T-cell (primary cell): ENCODE data around the gene SMIM20. TPM values are rescaled to one million over a fixed set of nuclear protein-coding genes. Genes with fewer than 3 reads are reported as not detected.

Source experiments
- ATAC-seq, 4 experiments: fragments of 200-7000 bp in 3 of 4; fragments of 150-1000 bp in 1 of 4; cut with Tn5 transposase; replicated peaks in 1 of 4; 1 replicate in 3 of 4; 2 replicates in 1 of 4; pipeline ENCODE4 v1.10.0; 2021; ENCODE audit warnings: moderate library complexity in 3 of 4, mild to moderate bottlenecking in 2 of 4, moderate number of reproducible peaks in 1 of 4
- CTCF ChIA-PET, 2 donors: fragments of 300-600 bp; sonication (Branson Sonifier 250); formaldehyde crosslinking; loops; one replicate each; lab custom pipeline; 2022; ENCODE audit warnings: antibody characterized with exemption in 2 of 2; lab: Charles Lee
- POLR2A ChIA-PET, 2 donors: fragments of 300-600 bp; sonication (Branson Sonifier 250); formaldehyde crosslinking; loops; one replicate each; lab custom pipeline; 2022; ENCODE audit warnings: antibody characterized with exemption in 2 of 2; lab: Charles Lee
- DNase-seq, 35 experiments: peaks; one replicate each; pipeline versions ENCODE4 v3.0.0 to v3.0.0-alpha.2; 2013 to 2023
- H3K27ac ChIP-seq: one replicate; pipeline ENCODE4 v1.5.1; 2013; ENCODE audit warnings: low read length
- H3K27me3 ChIP-seq, 2 experiments: replicated peaks in 1 of 2; 1 replicate in 1 of 2; 2 replicates in 1 of 2; pipeline versions ENCODE4 v1.6.1 to v1.7.0; 2013; ENCODE audit warnings: low read length in 1 of 2, mixed read lengths in 1 of 2; ENCODE audit not compliant: control insufficient read depth in 2 of 2, insufficient read depth in 2 of 2; ENCODE audit errors: extremely low read depth in 1 of 2
- H3K36me3 ChIP-seq, 2 donors: 1 replicate in 1 of 2; 2 replicates in 1 of 2; pipeline versions ENCODE4 v1.6.1 to v1.7.0; 2013; ENCODE audit warnings: low read length in 1 of 2; ENCODE audit not compliant: control insufficient read depth in 2 of 2, insufficient read depth in 1 of 2; ENCODE audit errors: extremely low read depth in 1 of 2
- H3K4me1 ChIP-seq, 2 experiments: 1 replicate in 1 of 2; 2 replicates in 1 of 2; pipeline versions ENCODE4 v1.6.1 to v1.7.0; 2013; ENCODE audit warnings: low read length in 2 of 2, mixed read lengths in 1 of 2; ENCODE audit not compliant: insufficient read depth in 2 of 2, control insufficient read depth in 1 of 2; ENCODE audit errors: extremely low read depth in 1 of 2
- H3K4me3 ChIP-seq, 2 donors: 1 replicate in 1 of 2; 2 replicates in 1 of 2; pipeline versions ENCODE4 v1.5.1 to v1.7.0; 2013; ENCODE audit warnings: mild to moderate bottlenecking in 2 of 2, low read length in 1 of 2, moderate library complexity in 1 of 2; ENCODE audit not compliant: control insufficient read depth in 1 of 2; ENCODE audit errors: extremely low read depth in 1 of 2
- H3K9me3 ChIP-seq: 2 replicates; pipeline ENCODE4 v1.7.0; 2013
- H3K27ac Mint-ChIP-seq, 2 donors: one replicate each; pipeline ENCODE4 v1.8.0; 2020 to 2021; ENCODE audit warnings: mild to moderate bottlenecking in 2 of 2, mixed read lengths in 2 of 2
- H3K27me3 Mint-ChIP-seq, 2 donors: one replicate each; pipeline ENCODE4 v1.8.0; 2021 to 2022; ENCODE audit warnings: mixed read lengths in 2 of 2
- H3K36me3 Mint-ChIP-seq: one replicate; pipeline ENCODE4 v1.8.0; 2021; ENCODE audit warnings: mixed read lengths
- H3K4me1 Mint-ChIP-seq, 3 donors: one replicate each; pipeline ENCODE4 v1.8.0; 2020 to 2022; ENCODE audit warnings: mixed read lengths in 3 of 3, mild to moderate bottlenecking in 1 of 3
- H3K4me3 Mint-ChIP-seq, 3 donors: one replicate each; pipeline ENCODE4 v1.8.0; 2020 to 2022; ENCODE audit warnings: mild to moderate bottlenecking in 3 of 3, mixed read lengths in 3 of 3, moderate library complexity in 3 of 3
- H3K9me3 Mint-ChIP-seq, 3 donors: one replicate each; pipeline ENCODE4 v1.8.0; 2020 to 2022; ENCODE audit warnings: mixed read lengths in 3 of 3
- whole genome bisulfite sequencing: methylation state at CpG from one replicate; pipeline ENCODE4 v1.1.5; 2013; ENCODE audit warnings: missing lambda C conversion rate; ENCODE audit not compliant: insufficient coverage; 5-methylcytosine and 5-hydroxymethylcytosine counted together
- total RNA-seq, 35 experiments: library from RNA in 6 of 35; stranded (reverse) in 6 of 35; fragments of 120-200 nt in 1 of 35; gene quantifications; one replicate each; pipeline versions ENCODE4 v1.2.1 to v1.2.4 and lab custom pipeline; 2013 to 2026

The SMIM20 gene
- total RNA-seq, 5 donors from 2014 or later (not counting 1 experiment from before 2014, with no cell fraction given): 13.1 to 19.1 (median 16.0) TPM

DNA sequence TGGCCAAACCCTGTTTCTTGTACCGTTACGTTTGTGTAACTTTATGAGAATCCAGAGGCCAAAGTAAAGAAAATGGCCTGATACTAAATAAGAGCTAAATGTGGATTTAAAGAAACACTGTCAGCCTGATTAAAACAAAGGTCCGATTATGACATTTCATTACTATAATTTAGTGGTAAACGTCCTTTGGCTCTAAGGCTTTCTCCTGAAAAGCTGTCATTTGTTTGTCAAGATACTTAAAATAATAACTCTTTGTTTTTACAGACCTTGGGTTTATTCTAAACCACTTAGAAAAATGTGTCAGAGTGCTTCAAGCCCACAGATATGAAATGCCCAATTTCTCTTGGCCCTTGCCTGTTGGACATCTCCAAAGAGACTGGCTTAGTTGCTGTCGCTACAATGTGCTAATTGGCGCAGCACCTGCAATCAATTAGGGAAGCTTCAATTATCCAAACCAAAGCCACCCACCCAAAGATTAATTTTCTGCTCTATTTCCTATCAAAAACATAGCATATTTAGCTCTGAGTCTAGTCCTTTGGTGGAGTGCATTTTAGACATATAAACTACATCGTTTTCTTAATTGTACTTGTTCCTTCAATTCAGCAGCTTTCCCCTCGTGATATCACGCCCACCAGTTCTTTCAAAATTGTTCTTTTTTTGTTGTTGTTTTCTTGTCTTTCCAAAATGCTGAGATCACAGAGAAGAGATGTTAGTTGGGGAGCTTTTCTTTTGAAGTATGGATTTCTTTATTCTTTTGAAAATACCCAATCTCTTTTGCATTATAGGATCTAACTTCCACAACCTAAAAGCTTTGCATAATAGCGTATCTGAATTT, 13.6 kb downstream of the SMIM20 start:
- Histone ChIP-seq H3K9me3 (no peaks in the 10 kb centered on the region), H3K27ac (no peak overlapping the region), H3K27me3 (no peaks in the 10 kb centered on the region), H3K4me1 (no peaks in the 10 kb centered on the region), H3K36me3 (peaks cover 0 to under 1% of the 10 kb centered on the region in 2 donors), H3K4me3 (no peak overlapping the region)
- DNase-seq: no peak
- Mint-ChIP-seq H3K4me3 (no peak overlapping the region), H3K27ac (no peak overlapping the region), H3K9me3 (no peaks in the 10 kb centered on the region), H3K4me1 (peaks cover 6 to 8% (median 8%) of the 10 kb centered on the region in 3 donors), H3K27me3 (no peaks in the 10 kb centered on the region), H3K36me3 (peaks cover 20% of the 10 kb centered on the region)
- ChIA-PET CTCF (interaction anchor here (0.6 to 0.9 kb wide), 3 partner anchors 10 to 50 kb away, joined by 3 read pairs; no protein-coding TSS in a partner anchor), POLR2A (interaction anchor here in 1 of 2 donors (0.5 kb wide), 1 partner anchor 229 kb away, joined by 4 read pairs; no protein-coding TSS in a partner anchor)
- ATAC-seq: no peak
- 90% methylated on average over 3 of the region's 10 CpGs for WGBS

DNA sequence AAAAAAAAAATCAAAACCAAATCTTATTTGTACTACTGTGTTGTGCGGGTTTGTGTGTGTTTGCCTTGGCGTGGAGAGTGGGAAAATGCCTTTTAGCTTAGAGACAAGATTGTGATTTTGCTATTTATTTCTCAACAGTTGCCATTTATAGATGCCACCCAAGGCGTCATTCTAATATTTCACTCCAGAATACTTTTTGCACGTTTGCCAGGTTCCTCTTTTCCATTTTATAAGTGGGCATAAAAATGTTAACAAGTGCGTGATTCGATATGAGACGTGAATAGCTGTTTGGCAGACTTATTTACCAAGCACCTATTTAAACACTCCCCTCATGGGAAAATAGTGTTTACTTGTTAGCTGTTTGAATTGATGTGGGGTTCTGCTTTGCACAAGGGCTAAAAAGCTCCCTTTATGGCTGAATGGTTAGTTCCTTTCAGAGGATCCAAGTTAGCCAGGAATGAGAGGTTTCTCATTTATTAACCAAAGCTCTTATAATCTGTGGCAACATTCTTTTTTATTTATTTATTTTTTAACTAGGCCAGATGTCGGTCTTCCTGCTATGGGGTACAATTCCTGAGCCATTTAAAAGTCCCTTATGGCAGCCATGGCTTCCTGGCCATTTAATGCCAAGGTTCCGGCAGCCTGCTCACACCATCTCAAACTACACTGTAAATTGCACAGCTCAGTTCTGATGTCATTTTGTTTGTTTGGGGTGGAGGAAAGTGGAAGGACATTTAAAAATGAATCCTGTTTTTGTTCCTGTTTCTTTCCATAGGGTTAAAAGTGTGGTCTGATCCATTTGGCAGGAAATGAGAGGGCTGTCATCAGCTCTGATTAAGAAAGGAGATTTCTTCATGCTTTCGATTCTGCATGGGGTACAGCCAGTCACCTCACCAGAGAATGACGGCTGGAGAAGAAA, 14.6 kb downstream of the SMIM20 start:
- 80% methylated on average over 1 of the region's 11 CpGs for WGBS
- CTCF ChIA-PET: interaction anchor here (0.6 to 0.7 kb wide), 2 partner anchors 27 to 51 kb away, joined by 3 read pairs; no protein-coding TSS in a partner anchor
- no peaks in the 10 kb centered on the region for H3K27me3 ChIP-seq
- no peaks in the 10 kb centered on the region for H3K36me3 ChIP-seq
- H3K27me3 Mint-ChIP-seq: no peaks in the 10 kb centered on the region
- POLR2A ChIA-PET: interaction anchor here (0.5 to 0.6 kb wide), 2 partner anchors 230 to 349 kb away, joined by 3 to 4 read pairs; no protein-coding TSS in a partner anchor
- H3K27ac Mint-ChIP-seq: no peak overlapping the region
- ATAC-seq (no peak), DNase-seq (no peak)
- H3K4me3 Mint-ChIP-seq: no peak overlapping the region
- no peaks in the 10 kb centered on the region for H3K9me3 Mint-ChIP-seq
- H3K4me1 Mint-ChIP-seq: peaks cover 6 to 8% (median 8%) of the 10 kb centered on the region in 3 donors
- peaks cover 16% of the 10 kb centered on the region for H3K36me3 Mint-ChIP-seq
- H3K4me3 ChIP-seq: no peak overlapping the region
- H3K4me1 ChIP-seq: no peaks in the 10 kb centered on the region
- no peak overlapping the region for H3K27ac ChIP-seq
- H3K9me3 ChIP-seq: no peaks in the 10 kb centered on the region

GRCh38 chr4:25929298-25929686, 15.3 kb downstream of the SMIM20 start:
- no peaks in the 10 kb centered on the region for H3K36me3 ChIP-seq
- H3K4me1 Mint-ChIP-seq: peaks cover 6 to 8% (median 8%) of the 10 kb centered on the region in 3 donors
- no peaks in the 10 kb centered on the region for H3K27me3 Mint-ChIP-seq
- WGBS: 96% methylated on average over 7 of the region's 7 CpGs
- H3K4me1 ChIP-seq: no peaks in the 10 kb centered on the region
- H3K4me3 ChIP-seq: no peak overlapping the region
- H3K27ac ChIP-seq: no peak overlapping the region
- no peak overlapping the region for H3K4me3 Mint-ChIP-seq
- no peaks in the 10 kb centered on the region for H3K9me3 Mint-ChIP-seq
- ChIA-PET POLR2A (interaction anchor here in 1 of 2 donors (0.5 kb wide), 1 partner anchor 969 kb away, joined by 4 read pairs; no protein-coding TSS in a partner anchor), CTCF (no interaction called here)
- H3K27me3 ChIP-seq: no peaks in the 10 kb centered on the region
- ATAC-seq (no peak), DNase-seq (no peak)
- peaks cover 16% of the 10 kb centered on the region for H3K36me3 Mint-ChIP-seq
- no peak overlapping the region for H3K27ac Mint-ChIP-seq
- no peaks in the 10 kb centered on the region for H3K9me3 ChIP-seq

DNA sequence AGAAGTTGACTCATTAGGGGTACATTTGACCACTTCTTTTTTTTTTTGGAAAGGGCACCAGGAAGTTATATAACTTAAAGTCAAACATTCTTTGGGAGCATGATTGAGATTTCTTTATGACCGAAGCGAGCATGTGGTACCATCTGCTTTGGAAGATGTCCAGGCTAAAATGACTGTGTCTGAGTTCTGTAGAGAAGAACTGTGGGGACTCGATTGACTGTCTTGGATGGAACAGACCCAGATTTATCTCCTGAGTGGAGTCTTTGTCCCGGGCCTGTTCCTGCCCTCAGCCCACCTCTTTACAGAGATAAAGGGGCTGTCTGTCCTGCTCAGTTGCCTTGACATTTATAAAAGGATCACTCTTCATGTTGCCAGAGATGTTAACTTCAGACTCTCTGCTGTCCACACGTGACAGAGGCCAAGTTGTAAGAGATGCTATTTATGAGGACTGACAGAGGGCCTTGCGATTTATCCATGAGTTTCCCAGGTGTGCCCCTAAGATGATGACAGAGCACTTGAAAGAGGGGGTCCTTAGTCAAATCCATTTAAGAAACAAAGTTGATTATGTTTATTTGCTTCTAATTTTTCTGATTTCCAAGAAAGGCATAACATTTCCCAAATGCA, 16.8 kb downstream of the SMIM20 start:
- WGBS: 100% methylated on average over 3 of the region's 6 CpGs
- Histone ChIP-seq H3K27me3 (no peaks in the 10 kb centered on the region), H3K27ac (no peak overlapping the region), H3K9me3 (no peaks in the 10 kb centered on the region), H3K4me3 (no peak overlapping the region), H3K36me3 (no peaks in the 10 kb centered on the region), H3K4me1 (no peaks in the 10 kb centered on the region)
- ATAC-seq: no peak
- Mint-ChIP-seq H3K27me3 (no peaks in the 10 kb centered on the region), H3K36me3 (peaks cover 16% of the 10 kb centered on the region), H3K4me3 (no peak overlapping the region), H3K9me3 (no peaks in the 10 kb centered on the region), H3K27ac (no peak overlapping the region), H3K4me1 (peaks cover 6 to 8% (median 8%) of the 10 kb centered on the region in 3 donors)
- no peak for DNase-seq
- POLR2A ChIA-PET: no interaction called here
- CTCF ChIA-PET: no interaction called here

GRCh38 chr4:25936696-25937095, 22.7 kb downstream of the SMIM20 start:
- Mint-ChIP-seq H3K4me1 (peaks cover 0 to 13% (median 10%) of the 10 kb centered on the region in 3 donors), H3K4me3 (no peak overlapping the region), H3K27ac (no peak overlapping the region), H3K36me3 (peaks cover 4% of the 10 kb centered on the region), H3K27me3 (peaks cover 10 to 13% of the 10 kb centered on the region in 2 donors), H3K9me3 (no peaks in the 10 kb centered on the region)
- Histone ChIP-seq H3K27ac (no peak overlapping the region), H3K27me3 (peaks cover 0 to 3% of the 10 kb centered on the region in 2 experiments), H3K9me3 (no peaks in the 10 kb centered on the region), H3K4me3 (no peak overlapping the region), H3K4me1 (no peaks in the 10 kb centered on the region), H3K36me3 (no peaks in the 10 kb centered on the region)
- 93% methylated on average over 2 of the region's 2 CpGs for WGBS
- DNase-seq (no peak), ATAC-seq (no peak)
- POLR2A ChIA-PET: no interaction called here
- CTCF ChIA-PET: no interaction called here
